Ishikawa (cell line): ENCODE measurements around the gene PGAM2.

Experiments used
- CEBPB ChIP-seq: IDR thresholded peaks from 2 replicates; pipeline ENCODE4 v1.6.1; 2012
- CREB1 ChIP-seq: IDR thresholded peaks from 2 replicates; pipeline ENCODE4 v1.6.1; 2012; ENCODE audit warnings: low read depth
- EGR1 ChIP-seq: IDR thresholded peaks from 2 replicates; pipeline ENCODE4 v1.6.1; 2012
- EP300 ChIP-seq: IDR thresholded peaks from 2 replicates; pipeline ENCODE4 v1.6.1; 2012; ENCODE audit warnings: borderline replicate concordance
- FOXM1 ChIP-seq: IDR thresholded peaks from 2 replicates; pipeline ENCODE4 v1.6.1; 2012; ENCODE audit warnings: low read depth, borderline replicate concordance
- NFIC ChIP-seq: IDR thresholded peaks from 2 replicates; pipeline ENCODE4 v1.6.1; 2012
- RAD21 ChIP-seq: IDR thresholded peaks from 2 replicates; pipeline ENCODE4 v1.6.1; 2012; ENCODE audit warnings: low read depth
- TAF1 ChIP-seq: IDR thresholded peaks from 2 replicates; pipeline ENCODE4 v1.6.1; 2012; ENCODE audit warnings: low read depth, mild to moderate bottlenecking
- TCF12 ChIP-seq: IDR thresholded peaks from 2 replicates; pipeline ENCODE4 v1.6.1; 2012; ENCODE audit warnings: low read depth
- TEAD4 ChIP-seq: IDR thresholded peaks from 2 replicates; pipeline ENCODE4 v1.6.1; 2012
- YY1 ChIP-seq: IDR thresholded peaks from 2 replicates; pipeline ENCODE4 v1.6.1; 2012; ENCODE audit warnings: low read depth
- ZBTB7A ChIP-seq: IDR thresholded peaks from 2 replicates; pipeline ENCODE4 v1.6.1; 2012; ENCODE audit warnings: low read depth
- TF ChIP-seq, protein P1 (sequence below): IDR thresholded peaks from 2 replicates; pipeline ENCODE4 v1.6.1; 2012
- TF ChIP-seq, protein P2 (sequence below): IDR thresholded peaks from 2 replicates; pipeline ENCODE4 v1.6.1; 2012; ENCODE audit warnings: low read depth, mild to moderate bottlenecking
- TF ChIP-seq, protein P3 (sequence below): IDR thresholded peaks from 2 replicates; pipeline ENCODE4 v1.6.1; 2012

The PGAM2 gene

DNA sequence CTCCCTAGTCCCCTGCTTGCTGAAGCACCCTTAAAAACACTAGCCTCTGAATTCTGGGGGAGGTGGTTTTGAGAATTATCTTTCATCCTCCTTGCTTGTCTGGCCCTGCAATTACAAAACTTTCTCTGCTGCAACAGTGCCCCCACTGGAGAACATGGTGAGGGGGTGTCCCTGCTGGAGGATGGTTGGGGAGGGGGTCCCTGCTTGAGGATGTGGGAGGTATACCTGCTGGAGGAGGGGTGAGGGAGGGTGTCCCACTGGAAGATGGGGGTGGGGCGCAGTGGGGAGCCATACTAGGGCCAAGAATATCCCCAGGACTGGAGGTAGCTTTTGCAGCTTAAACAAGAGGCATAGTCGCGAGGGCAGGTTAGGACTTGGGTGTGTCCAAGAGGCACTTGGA is 20.2 kb upstream of the PGAM2 start:
- TF ChIP-seq NFIC = no peak
- no peak for TF ChIP-seq CEBPB
- no peak for TF ChIP-seq FOXM1
- no peak for TF ChIP-seq YY1
- TF ChIP-seq, protein P1, sequence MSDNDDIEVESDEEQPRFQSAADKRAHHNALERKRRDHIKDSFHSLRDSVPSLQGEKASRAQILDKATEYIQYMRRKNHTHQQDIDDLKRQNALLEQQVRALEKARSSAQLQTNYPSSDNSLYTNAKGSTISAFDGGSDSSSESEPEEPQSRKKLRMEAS = no peak
- no peak for TF ChIP-seq ZBTB7A
- TF ChIP-seq EGR1 = no peak
- TF ChIP-seq TAF1 = no peak

DNA sequence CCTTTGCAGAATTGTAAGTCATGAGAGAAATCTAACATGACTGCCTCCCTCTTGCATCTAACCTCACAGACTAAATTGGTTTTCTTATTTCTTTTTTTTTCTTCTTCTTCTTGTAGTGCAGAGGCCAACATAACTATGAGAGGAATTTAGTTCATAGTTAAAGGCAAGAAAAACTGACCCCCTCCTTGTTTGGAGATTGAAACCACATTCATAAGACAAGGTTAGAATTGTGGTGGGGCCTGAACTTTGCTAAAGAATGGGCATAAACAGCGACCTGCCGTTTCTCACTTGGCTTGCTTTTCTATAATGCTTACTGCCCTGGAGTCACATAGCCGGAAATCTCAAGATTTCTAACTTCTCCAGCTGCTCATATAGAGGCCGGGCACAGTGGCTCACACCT is 19.3 kb upstream of the PGAM2 start:
- TF ChIP-seq NFIC (no peak), TAF1 (no peak), YY1 (no peak), CREB1 (no peak), CEBPB (no peak), RAD21 (no peak), FOXM1 (no peak), ZBTB7A (no peak), TEAD4 (no peak), TCF12 (no peak), EP300 (no peak)
- TF ChIP-seq, protein P1 = no peak
- TF ChIP-seq, protein P2, sequence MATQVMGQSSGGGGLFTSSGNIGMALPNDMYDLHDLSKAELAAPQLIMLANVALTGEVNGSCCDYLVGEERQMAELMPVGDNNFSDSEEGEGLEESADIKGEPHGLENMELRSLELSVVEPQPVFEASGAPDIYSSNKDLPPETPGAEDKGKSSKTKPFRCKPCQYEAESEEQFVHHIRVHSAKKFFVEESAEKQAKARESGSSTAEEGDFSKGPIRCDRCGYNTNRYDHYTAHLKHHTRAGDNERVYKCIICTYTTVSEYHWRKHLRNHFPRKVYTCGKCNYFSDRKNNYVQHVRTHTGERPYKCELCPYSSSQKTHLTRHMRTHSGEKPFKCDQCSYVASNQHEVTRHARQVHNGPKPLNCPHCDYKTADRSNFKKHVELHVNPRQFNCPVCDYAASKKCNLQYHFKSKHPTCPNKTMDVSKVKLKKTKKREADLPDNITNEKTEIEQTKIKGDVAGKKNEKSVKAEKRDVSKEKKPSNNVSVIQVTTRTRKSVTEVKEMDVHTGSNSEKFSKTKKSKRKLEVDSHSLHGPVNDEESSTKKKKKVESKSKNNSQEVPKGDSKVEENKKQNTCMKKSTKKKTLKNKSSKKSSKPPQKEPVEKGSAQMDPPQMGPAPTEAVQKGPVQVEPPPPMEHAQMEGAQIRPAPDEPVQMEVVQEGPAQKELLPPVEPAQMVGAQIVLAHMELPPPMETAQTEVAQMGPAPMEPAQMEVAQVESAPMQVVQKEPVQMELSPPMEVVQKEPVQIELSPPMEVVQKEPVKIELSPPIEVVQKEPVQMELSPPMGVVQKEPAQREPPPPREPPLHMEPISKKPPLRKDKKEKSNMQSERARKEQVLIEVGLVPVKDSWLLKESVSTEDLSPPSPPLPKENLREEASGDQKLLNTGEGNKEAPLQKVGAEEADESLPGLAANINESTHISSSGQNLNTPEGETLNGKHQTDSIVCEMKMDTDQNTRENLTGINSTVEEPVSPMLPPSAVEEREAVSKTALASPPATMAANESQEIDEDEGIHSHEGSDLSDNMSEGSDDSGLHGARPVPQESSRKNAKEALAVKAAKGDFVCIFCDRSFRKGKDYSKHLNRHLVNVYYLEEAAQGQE = no peak
- TF ChIP-seq, protein P3, sequence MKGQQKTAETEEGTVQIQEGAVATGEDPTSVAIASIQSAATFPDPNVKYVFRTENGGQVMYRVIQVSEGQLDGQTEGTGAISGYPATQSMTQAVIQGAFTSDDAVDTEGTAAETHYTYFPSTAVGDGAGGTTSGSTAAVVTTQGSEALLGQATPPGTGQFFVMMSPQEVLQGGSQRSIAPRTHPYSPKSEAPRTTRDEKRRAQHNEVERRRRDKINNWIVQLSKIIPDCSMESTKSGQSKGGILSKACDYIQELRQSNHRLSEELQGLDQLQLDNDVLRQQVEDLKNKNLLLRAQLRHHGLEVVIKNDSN = no peak

DNA sequence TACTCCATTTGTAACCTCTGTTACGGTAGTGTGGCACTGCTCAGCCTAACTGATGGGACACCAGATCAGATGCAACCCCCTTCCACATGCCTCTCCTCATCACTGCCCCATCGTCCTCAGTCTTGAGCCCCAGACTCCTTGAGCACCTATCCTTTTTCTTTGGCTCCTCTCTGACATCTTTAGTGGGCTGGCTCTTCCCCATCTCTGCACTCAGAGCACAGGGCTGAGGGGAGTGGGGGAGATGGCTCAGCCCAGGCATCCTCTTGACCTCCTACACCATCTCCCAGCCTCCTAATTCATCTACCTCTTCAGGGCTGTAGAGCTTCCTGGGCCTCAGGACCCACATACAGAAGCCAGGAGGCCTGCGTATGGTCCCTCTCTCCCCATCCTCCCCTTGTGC is 18.4 kb upstream of the PGAM2 start:
- TF ChIP-seq YY1 = no peak
- TF ChIP-seq, protein P3 = no peak
- TF ChIP-seq RAD21 = no peak
- TF ChIP-seq CEBPB = no peak
- no peak for TF ChIP-seq CREB1
- TF ChIP-seq, protein P2 = no peak
- no peak for TF ChIP-seq FOXM1
- TF ChIP-seq TEAD4 = no peak

DNA sequence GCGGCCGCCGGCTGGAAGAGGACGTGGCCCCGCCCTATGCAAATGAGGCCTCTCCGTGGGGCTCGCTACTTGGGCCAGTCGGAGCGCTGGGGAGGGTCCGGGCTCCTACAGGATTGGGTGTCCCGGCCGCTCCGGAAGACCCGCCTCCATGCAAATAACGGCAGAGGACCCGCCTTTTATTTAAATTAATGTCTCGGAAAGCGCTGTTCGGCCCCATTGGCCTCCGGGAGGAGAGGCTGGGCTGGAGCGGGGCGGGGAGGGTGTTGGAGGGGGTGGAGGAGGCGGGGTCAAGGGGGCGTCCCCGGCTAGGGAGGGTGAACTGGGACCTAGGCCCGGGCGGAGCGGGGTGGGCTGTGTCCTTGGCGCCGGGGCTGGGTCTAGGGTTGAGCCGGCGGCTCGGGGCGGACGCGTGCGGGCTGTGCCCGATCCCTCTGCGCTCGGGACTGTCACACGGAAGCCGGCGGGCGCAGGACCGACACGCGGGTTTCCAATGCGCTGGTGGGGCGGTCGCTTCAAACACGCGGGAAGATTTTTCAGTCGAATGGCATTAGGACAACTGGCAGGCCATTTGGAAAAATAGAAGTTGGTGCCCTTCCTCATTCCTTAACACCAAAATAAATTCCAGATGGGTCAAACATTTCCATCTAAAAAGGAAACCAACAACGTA is 17.3 kb upstream of the PGAM2 start:
- TF ChIP-seq FOXM1 (no peak), YY1 (no peak), ZBTB7A (peak; percentile 89), CEBPB (no peak), TCF12 (0 out of 2 replicates have a peak, but pooled peaks have one; percentile 15)
- TF ChIP-seq, protein P1 = peak; percentile 85

DNA sequence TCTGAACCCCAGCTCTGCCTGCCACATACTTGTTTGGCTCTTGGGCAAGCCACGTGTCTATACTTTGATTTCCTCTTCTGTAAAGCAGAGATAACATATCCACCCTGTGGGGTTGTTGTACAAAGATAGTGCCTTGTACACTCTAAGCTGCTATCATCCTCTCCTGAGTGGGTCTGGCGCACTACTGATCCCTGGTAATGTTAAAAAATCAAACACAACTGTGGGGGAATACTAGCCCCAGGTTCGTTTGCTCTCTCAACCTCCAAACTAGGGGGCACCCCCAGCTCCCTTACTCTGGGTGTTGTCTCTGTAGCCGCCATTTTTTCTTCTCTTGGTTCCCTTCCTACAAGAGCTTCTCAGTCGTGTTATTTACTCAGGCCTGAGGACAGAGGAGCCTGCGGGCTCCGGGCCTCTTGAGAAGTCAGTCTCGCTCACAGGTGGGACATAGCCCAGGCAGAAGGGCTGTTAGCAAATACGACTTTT is 15.9 kb upstream of the PGAM2 start:
- TF ChIP-seq CEBPB = no peak
- TF ChIP-seq, protein P1 = no peak
- TF ChIP-seq TCF12 = no peak
- TF ChIP-seq EP300 = no peak
- no peak for TF ChIP-seq YY1
- no peak for TF ChIP-seq EGR1
- TF ChIP-seq, protein P2 = no peak
- no peak for TF ChIP-seq TAF1
- no peak for TF ChIP-seq NFIC
- no peak for TF ChIP-seq RAD21
- no peak for TF ChIP-seq ZBTB7A
- no peak for TF ChIP-seq CREB1
- TF ChIP-seq, protein P3 = no peak
- no peak for TF ChIP-seq TEAD4
- TF ChIP-seq FOXM1 = no peak
